HG02610 (cell line): Measurements from ENCODE around the gene NTN1.

Source experiments
- ATAC-seq: cut with Tn5 transposase; IDR thresholded peaks from one replicate; pipeline ENCODE4 v1.9.1; 2021; ENCODE audit warnings: mild to moderate bottlenecking, moderate library complexity; ENCODE audit not compliant: unreplicated experiment

Gene NTN1

GRCh38 chr17:9212376-9213302, 191.3 kb downstream of the NTN1 start:
- no peak for ATAC-seq

- ATAC-seq = no peak
These were observed 192.0 kb downstream of the NTN1 start for GRCh38 chr17:9213303-9213640.

- no peak for ATAC-seq
These were observed 194.2 kb downstream of the NTN1 start for GRCh38 chr17:9215465-9215864.

GRCh38 chr17:9217151-9218056, 196.1 kb downstream of the NTN1 start:
- no peak for ATAC-seq

GRCh38 chr17:9218064-9218635, 196.8 kb downstream of the NTN1 start:
- ATAC-seq = no peak

GRCh38 chr17:9218911-9219310, 197.6 kb downstream of the NTN1 start:
- no peak for ATAC-seq

- ATAC-seq = no peak
These were observed 198.5 kb downstream of the NTN1 start for GRCh38 chr17:9219631-9220397.

- no peak for ATAC-seq
These were observed 199.3 kb downstream of the NTN1 start for GRCh38 chr17:9220398-9221146.

- no peak for ATAC-seq
These were observed 200.0 kb downstream of the NTN1 start for GRCh38 chr17:9221147-9221921.

GRCh38 chr17:9221922-9222180, 200.5 kb downstream of the NTN1 start:
- ATAC-seq = no peak

GRCh38 chr17:9223531-9223930, 202.2 kb downstream of the NTN1 start:
- no peak for ATAC-seq

- ATAC-seq = no peak
These were observed 203.2 kb downstream of the NTN1 start for GRCh38 chr17:9224485-9224884.

GRCh38 chr17:9225305-9226101, 204.2 kb downstream of the NTN1 start:
- ATAC-seq = no peak

- ATAC-seq = no peak
These were observed 205.0 kb downstream of the NTN1 start for GRCh38 chr17:9226130-9226793.

- no peak for ATAC-seq
These were observed 205.5 kb downstream of the NTN1 start for GRCh38 chr17:9226794-9227135.

- no peak for ATAC-seq
These were observed 206.6 kb downstream of the NTN1 start for GRCh38 chr17:9227819-9228407.

- ATAC-seq = no peak
These were observed 207.3 kb downstream of the NTN1 start for GRCh38 chr17:9228408-9229159.
